Inflammatory macrophage (primary cell): ENCODE results near the gene BACH2.
"Not testable (repeated sequence)": the region's sequence is repeated elsewhere in the genome, so short reads cannot be mapped to it uniquely, and the experiment has no call there.

Experiments used
- DNase-seq, 2 donors: peaks; one replicate each; pipeline ENCODE4 v3.0.0-alpha.2; 2020 to 2022

BACH2 gene

DNA sequence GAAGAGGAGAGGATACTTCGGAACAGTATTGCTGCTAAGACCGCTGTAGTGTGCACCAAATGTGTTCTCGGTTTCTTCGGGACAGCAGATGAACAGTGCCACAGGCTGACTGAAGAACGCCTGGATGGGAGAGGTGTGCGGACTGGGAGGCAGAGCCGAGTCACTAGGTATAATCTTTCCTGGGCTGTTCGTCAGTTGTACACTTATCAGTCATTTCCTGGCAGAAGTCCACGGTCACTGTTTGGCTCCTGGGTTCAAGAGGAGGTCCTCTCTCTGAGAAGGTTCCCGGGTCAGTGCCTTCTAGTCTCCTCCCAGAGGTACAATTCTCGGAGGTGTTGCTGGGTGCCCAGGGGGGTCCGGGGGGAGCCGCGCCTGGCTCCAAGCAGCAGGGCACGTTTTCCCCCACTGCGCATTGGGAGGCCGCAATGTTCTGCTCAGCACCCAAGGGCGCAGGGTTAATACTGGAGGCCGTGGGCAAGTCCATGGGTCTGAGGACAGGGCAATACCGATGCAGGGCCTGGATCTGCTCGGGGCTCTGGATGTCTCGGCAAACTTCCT, 364.3 kb downstream of the BACH2 start:
- no peak for DNase-seq

DNA sequence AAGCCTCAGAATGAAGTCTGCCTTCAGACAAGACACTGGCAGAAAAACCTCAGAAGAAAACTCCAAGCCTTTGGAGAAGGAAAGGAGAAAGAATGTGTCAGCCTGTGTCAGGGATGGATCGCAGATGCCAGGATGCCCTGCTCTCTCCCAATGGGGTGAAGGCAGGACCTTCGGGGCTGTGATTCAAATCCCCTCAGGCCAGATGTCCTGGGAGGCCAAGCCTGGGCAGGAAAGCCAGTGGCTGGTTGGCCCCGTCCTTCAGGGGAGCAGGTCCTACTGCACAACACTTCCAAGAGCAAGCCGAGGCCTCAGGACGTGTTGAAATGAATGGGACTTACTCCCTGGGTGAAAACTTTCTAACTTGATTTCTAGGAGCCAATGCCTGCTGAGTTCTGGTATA, 365.9 kb downstream of the BACH2 start:
- no peak for DNase-seq

DNA sequence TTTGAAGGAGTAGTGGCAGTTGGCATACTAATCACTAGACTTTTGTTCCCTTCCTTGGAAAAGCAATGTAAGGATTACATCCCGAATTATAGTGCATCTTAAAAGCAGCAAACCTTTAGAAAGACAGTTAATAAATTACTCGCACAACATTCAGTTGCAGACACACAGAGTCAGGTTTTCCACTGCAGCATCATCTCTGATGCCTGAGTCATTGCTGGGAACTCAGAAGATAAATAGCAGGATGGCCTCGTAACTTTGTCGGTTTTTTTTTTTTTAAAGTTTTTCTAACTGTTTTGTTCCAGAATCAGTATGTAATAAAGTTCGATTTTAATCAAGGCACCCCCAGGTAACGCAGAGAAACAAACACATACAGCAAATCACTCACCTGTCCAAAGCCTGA, 368.0 kb downstream of the BACH2 start:
- DNase-seq = no peak

DNA sequence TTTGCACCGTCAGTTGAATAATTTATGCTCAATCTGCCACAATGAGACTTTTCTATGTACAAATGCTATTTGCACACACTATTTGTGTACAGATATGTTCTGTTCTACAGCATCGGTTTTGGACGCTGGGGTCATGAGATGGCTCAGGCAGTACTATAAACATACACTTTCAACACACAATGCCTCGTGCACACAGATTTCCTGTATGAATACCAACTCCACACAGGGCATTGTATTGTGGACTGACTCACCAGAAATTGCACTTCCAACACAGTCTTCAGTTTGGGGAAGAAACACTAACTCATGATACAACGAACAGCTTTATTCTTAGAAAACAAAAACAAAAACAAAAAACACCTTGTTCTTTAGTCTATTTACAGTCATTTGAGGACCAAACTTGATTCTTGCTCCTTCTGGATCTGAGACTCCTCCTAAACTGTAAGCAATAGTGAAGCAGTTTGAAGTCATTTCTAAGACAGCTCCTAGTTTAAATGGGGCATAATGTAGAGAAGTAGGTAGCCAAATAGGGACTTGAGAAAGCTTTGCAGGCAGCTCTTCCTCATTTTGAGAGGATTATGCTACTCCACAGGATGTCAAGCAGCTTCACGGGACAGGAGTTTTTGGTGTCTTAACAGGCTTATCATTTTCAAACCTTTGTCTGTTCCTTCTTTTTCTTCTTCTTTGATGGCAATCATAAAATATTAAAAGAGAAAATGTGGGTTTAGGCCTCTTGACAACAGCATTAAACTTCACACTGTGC, 368.7 kb downstream of the BACH2 start:
- peak; percentile 88 to 91 for DNase-seq

DNA sequence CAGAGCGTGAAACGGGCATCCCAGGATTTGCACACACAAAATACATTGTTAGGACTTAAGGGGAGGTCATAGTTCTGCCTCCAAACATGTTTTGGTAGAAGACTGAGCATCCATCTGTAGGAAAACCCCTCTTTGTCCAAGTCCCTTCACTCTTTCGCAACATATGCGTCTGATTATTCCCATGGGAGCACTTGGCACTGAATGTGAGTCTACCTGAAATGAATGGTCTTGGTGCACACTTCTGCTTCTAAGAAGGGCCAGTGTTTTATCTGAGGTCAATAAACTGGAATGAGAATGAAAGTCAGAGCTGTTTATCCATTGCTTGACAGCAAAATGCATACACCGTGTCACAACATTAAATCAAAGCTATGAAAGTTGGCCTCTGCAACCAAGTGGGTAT, 369.4 kb downstream of the BACH2 start:
- DNase-seq = no peak

DNA sequence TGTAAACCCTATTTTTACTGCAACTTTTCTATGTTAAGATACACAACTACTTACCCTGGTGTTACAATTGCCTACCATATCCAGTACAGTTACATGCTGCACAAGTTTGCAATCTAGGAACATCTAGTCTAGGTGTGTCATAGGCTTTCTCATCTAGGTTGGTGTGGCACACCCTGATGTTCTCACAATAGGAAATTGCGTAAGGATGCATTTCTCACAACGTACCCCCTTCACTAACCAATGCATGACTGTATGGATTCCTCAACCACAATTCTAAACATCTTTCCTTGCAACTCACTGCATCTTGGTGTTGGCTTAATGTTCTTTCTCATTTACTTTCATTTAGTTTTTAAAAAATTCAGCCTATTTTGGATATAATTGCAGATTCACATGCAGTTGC, 370.8 kb downstream of the BACH2 start:
- no peak for DNase-seq

DNA sequence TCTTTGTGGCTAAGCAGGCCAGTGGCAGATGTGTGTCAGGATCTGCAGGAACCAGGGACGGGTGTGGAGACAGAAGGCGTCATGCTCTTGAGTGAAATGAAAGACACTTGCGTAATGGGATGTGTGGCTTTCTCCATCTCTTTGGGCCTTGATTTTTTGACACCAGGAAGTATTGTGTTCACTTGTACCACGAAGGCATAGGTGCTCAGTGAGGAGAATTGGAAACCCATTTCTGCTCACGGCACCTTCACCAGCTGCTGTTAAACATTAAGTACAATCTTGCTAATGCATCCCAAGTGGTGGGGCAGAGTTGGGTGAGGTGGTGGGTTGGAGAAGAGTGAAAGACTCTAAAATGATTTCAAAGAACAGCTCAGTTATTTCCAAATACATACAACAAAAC, 372.4 kb downstream of the BACH2 start:
- no peak for DNase-seq

DNA sequence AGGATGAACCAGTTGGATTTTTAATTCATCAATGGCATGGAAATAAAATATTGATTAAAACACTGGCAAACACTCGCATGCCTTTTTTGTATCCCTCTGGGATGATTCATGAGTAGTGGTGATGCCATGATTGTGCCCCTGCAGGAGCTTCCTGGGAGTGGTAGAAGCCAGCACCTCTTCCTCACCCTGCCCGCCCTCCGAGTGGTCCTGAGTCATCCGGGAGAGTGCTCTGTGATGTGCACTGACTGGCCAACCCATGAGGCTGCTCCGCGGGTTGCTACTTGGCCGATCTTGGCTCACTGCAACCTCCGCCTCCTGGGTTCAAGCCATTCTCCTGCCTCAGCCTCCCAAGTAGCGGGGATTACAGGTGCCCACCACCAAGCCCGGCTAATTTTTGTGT, 375.0 kb downstream of the BACH2 start:
- DNase-seq = no peak

DNA sequence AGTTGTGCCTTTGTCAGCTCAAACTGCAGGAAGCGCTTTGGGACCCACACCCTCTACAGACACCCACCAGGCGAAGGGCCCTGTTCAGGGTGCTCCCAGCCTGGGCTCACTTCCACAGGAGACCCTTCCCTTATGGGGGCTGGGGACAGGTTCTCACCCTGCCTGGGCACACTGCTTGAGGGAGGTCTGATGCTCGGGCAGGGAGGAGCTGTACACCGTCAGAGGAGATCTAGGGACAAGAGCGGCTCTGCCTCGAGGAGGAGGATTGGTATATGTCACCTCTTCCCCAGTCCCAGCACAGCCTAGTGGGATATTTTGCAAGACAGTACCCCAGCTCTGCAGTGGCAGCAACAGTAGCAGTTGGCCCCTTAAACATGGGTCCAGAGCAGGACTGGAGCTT, 375.4 kb downstream of the BACH2 start:
- no peak for DNase-seq

DNA sequence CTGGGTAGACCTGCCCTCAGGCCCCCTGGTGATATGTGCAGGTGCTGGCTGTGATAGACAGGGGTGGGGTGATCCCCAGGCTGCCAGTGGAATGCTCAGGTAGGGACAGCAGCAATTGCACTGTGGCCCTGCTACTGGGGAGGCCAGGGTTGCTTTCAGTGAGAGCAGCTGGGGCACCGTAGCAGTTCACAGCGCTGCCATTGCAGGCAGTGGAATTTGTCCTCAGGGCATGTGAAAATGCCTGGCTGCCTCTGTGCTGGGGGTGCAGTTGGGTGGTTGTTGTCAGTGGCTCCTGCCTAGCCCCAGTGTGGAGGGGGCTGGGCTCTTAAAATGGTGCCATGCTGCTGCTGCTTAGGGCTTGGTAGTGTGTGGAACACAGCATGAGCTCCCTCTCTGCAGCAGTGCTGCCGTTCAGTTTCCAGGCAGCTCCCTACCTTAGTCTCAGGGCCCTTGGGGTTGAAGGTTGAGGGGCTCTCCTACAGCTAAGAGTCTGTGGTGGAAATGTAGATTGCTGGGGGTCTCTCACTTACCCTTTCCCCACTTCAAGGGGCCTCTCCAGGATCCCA, 378.8 kb downstream of the BACH2 start:
- no peak for DNase-seq

DNA sequence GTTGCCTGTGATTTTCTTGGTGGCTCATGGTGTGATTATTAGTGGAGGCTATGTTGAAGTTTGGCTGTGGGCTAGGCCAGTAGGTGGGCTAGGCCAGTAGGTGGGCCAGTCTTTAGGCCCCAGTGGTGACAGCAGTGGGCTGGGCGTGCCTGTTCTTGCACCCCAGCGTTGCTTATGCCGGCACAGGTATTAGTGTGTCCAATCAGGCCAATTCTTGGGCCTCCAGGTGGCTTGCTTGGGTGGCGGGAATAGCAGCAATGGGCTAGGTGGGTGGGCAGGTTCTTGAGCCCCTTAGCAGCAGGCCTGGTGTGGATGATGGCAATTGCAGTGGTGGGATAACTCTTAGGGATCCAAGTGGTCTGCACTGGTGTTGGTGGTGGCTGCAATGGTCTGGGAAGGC, 379.4 kb downstream of the BACH2 start:
- DNase-seq = no peak

DNA sequence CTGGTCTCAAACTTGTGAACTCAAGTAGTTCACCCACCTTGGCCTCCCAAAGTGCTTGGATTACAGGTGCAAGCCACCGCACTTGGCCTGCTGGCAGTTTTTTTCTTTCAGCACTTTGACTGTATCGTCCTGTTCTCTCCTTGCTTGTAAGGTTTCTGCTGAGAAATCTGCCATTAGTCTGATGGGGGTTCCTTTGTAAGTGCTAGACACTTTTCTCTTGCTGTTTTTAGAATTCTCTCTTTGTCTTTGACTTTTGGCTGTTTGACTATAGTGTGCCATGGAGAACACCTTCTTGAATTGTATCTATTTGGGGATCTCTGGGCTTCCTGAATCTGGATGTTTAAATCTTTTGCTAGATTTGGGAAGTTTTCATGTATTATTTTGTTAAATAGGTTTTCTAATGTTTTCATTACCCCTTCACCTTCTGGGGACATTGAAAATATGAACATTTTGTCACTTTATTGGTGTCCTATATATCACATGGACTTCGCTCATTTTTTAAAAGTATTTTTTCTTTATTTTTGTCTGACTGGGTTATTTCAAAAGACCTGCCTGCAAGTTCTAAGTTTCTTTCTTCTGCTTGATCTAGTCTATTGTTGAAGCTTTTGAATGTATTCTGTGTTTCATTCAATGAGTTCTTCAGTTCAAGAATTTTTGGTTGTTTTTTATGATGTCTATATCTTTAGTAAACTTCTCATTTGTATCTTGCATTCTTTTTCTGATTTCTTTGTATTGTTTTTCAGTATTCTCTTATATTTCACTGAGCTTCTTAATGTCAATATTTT, 380.3 kb downstream of the BACH2 start:
- no peak for DNase-seq

DNA sequence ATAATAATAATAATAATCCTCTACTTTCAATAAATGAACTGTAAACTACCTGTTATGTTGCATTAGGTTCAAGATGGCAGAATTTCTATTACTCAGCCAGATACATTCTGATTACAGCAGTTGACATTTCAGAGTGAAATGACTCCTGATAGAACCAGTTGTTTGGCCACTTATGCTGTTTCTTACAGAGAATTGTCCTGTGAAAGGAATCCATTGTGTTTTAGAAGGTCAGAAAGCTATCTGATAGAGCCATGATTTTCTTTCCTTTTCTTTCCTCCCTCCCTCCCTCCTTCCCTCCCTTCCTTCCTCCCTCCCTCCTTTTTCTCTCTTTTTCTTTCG, 385.8 kb downstream of the BACH2 start:
- DNase-seq = no peak

DNA sequence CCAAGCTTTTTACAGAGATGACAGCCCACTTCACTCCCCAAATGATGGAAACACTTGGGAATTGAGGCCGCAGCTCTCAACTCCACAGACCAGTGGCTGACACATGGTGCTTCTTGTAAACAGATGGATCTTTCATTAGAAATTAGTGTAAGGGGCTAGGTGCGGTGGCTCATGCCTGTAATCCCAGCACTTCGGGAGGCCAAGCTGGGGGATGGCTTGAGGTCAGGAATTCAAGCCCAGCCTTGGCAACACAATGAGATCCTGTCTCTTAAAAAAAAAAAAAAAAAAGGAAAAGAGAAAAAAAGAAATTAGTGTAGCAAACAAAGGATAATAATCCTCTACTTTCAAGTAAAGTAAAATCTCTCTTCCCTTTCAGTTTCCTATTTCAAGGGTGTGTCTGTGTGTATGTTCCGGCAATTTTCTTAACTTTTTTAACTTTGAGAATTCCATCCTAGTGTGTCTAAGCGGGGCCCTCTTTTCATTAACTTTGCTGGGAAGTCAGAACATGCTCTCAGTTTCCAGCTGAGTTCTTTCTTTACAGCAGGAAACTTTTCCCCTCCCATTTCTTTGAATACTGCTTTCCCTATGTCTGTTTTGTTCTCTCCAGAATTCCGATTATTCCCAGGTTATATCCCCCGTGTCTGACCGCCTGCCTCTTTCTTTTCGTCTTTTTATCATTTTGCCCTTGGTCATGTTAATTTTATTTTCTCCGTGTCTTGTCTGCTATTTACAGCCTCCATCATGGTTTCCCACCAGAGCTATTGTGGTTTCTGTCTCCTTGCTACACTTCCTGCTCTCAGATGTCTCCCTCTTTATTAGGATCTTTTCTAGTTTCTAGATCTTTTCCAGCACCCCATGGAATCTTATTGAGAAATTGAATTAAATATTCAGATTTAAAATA, 386.4 kb downstream of the BACH2 start:
- not testable (repeated sequence) for DNase-seq

DNA sequence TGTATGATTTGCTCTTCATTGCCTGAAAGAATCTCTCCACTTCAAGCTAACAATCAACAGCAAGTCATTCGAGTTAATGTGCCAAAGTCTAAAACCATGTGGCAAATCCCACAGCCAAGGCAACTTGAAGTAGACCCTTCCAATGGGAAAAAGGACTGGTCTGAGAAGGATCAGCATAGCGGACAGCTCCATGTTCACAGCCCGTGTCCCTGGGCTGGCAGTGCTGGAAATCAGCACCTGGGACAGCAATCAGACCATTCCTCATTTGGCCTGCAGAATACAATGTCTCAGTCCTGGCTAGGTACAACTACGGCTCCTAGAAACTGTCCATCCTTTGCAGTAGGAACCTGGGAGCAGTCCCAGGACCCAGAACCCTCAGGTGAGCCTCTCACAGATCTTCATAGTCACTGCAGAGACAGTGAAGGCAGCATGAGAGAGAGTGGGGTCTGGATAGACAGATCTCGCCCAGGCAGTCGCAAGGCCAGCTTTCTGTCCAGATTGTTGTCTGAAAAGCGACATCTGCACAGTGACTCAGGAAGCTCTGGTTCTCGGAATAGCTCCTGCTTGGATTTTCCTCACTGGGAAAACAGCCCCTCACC, 401.3 kb downstream of the BACH2 start:
- DNase-seq = peak in 1 of 2 donors; percentile 17

DNA sequence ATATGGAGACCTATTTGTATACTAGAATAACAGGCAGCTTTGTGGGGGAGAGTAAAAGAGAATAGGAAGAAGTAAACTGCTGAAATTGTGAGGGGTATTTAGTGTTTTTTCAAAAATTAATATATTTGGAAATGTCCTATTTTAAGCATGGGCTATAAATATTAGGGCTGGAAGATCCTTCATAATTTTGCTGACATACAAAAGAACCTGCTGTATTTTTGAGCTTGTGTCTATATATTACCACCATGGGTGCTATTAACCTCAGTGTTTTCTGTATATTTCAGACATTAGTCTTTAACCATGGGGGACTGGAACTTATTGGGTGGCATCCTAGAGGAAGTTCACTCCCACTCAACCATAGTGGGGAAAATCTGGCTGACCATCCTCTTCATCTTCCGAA, 402.5 kb downstream of the BACH2 start, which contains the start of gene GJA10:
GJA10 (plus strand) TSS at position 301 of the 400 bp plus-strand sequence; CDS start at position 301, 0 bp downstream.
- DNase-seq = no peak

DNA sequence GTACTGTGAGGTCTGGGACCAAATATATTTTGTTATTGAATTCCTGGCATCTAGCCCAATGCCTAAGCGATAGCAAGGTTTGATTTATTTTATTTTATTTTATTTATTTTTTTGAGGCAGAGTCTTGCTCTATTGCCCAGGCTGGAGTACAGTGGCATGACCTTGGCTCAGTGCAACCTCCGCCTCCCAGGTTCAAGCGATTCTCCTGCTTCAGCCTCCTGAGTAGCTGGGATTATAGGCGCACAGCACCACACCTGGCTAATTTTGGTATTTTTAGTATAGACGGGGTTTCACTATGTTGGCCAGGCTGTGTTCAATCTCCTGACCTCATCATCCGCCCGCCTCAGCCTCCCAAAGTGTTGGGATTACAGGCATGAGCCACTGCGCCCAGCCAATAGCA, 404.1 kb downstream of the BACH2 start:
- DNase-seq = not testable (repeated sequence)

DNA sequence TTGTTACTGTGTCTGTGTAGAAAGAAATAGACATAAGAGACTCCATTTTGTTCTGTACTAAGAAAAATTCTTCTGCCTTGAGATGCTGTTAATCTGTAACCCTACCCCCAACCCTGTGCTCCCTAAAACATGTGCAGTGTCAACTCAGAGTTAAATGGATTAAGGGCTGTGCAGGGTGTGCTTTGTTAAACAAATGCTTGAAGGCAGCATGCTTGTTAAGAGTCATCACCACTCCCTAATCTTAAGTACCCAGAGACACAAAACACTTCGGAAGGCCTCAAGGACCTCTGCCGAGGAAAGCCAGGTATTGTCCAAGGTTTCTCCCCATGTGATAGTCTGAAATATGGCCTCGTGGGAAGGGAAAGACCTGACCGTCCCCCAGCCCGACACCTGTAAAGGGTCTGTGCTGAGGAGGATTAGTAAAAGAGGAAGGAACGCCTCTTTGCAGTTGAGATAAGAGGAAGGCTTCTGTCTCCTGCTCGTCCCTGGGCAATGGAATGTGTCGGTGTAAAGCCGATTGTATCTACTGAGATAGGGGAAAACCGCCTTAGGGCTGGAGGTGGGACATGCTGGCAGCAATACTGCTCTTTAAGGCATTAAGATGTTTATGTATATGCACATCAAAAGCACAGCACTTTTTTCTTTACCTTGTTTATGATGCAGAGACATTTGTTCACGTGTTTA, 405.7 kb downstream of the BACH2 start:
- DNase-seq = not testable (repeated sequence)

DNA sequence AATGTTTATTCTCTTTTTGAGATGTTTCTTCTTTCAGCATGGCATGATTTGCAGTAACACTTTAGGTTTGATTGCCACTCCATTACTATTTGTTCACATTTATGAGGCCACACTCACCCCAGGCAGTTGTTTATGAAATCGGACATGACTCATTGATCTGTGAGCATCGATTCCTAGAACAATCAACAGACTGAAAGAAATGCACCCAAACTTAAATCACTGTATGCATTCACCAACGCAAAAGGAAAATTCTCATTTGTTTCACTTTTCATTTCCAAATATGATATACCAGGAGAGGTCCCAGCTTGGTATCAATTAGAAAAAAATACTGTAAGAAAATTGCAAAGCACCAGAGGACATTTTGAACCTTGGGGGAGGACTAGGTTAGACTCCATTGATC, 407.8 kb downstream of the BACH2 start:
- DNase-seq = no peak

DNA sequence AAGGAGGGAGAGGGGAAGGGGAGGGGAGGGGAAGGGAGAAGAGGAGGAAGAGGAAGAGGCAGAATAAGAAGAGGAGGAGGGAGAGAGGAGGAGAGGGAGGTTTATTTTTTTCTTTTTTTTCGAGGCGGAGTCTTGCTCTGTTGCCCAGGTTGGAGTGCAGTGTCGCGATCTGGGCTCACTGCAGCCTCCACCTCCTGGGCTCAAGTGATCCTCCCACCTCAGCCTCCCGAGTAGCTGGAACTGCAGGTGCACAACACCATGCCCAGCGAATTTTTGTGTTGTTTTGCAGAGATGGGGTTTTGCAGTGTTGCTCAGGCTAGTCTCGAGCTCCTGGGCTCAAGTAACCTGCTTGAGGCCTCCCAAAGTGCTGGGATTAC, 408.5 kb downstream of the BACH2 start:
- no peak for DNase-seq

DNA sequence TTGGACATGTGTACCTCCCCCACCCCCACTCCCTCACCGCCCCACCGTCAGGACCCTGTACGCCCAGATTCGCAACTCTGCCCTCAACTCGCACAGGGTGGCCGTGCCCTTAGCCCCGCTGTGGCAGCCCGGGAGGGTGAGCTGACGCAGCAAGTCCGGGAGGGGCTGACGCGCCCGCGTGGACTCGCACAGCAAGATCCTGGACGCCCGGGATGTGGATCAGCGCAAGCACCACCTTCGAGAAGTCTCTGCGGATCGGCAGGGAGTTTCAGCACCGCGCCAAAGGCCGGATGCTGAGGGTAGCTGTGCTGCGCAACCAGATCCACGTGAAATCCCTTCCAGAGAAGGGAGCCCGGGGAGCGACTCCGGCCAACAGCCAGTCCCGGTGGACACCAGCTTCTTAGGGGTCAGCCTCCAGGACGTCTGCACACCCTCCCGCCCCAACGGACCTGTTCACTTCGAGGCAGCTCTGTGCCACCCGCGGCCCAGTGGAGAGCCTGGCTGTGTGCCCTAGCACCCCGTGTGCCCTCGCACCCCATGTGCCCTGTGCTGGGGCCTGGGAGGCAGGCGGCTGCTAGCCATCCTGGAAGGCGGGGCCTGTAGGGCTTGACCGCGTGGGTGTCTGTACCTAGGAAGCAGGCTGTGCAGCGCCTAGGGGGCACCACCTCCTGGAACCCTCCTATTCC, 409.0 kb downstream of the BACH2 start:
- no peak for DNase-seq
